OCI-LY1 (cell line): ENCODE measurements around the gene LGMN.

Experiments used
- CTCF ChIP-seq: fragments of 200-600 bp; sonication (generic), shearing (Covaris generic); IDR thresholded peaks from 2 replicates; pipeline ENCODE4 v1.5.1; 2017; ENCODE audit warnings: mild to moderate bottlenecking, antibody characterized with exemption, low read length, moderate library complexity, mixed read lengths
- EZH2 ChIP-seq: fragments of 200-600 bp; sonication (generic), shearing (Covaris generic); IDR thresholded peaks from 2 replicates; pipeline ENCODE4 v1.8.0; 2017; ENCODE audit warnings: borderline replicate concordance, mixed run types, mild to moderate bottlenecking, antibody characterized with exemption, low read length, moderate library complexity, mixed read lengths

- TF ChIP-seq CTCF (no peak), EZH2 (no peak)
These were observed 92.8 kb downstream of the LGMN start for GRCh38 chr14:92655419-92656201.
